ENCODE data around the gene TGFB2.
A peak's percentile ranks its signal among the peaks of the same experiment; 100 is the strongest.

TGFB2 gene

GRCh38 chr1:218464871-218465270, 119.7 kb downstream of the TGFB2 start:
- in situ Hi-C loops (cut with HindIII; ENCODE audit: low pct_ligation_motif_present, low sequenced_read_pairs), result no loop called here
- no peak for DNase-seq
- H3K36me3 ChIP-seq (replicated peaks), result no peaks in the 10 kb centered on the region
- H3K4me3 ChIP-seq (ENCODE audit: low read depth, low read length), result no peak overlapping the region
- no peak for TF ChIP-seq CTCF (IDR thresholded peaks at IDR 0.05; ENCODE audit: low read depth, low read length, missing control alignments)
- no peaks in the 10 kb centered on the region for H3K27me3 ChIP-seq (replicated peaks)
- peak overlapping the region; percentile 93 for H3K27ac ChIP-seq

DNA sequence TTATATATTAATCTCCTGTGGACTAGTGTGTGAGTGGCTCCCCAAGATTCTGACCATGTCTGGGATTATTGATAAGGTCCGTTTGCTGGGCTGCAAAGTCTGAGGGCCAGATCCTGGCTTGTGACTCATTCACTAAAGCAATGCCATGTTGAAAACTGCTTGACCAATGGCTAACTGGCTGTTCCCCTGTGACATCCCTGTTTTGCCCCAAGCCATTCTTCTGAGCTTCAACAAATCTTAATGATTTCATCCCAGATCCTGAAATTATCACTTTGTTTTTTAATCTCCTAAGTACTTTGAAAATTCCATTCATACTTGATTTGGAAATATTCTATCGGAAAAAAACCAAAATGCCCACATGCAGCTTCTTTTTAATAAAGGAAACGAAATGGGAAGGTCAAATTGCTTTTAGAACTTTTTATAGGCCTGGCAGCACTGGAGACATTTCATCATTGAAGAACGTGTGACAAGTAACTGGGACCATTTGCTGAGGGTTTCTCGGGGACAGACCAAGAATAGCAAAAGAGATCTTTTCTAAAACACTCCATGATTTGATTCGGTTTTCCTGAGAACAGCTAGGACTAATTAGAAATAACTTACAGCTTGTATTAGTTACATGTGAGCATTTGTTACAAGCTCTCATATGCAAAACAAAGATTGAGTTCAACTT, 121.3 kb downstream of the TGFB2 start:
- in situ Hi-C loops (cut with HindIII; ENCODE audit: low pct_ligation_motif_present, low sequenced_read_pairs), result no loop called here
- Histone ChIP-seq H3K27ac (peak overlapping the region; percentile 3), H3K27me3 (replicated peaks) (no peaks in the 10 kb centered on the region), H3K4me3 (ENCODE audit: low read depth, low read length) (no peak overlapping the region), H3K36me3 (replicated peaks) (no peaks in the 10 kb centered on the region)
- TF ChIP-seq CTCF (IDR thresholded peaks at IDR 0.05; ENCODE audit: low read depth, low read length, missing control alignments), result no peak
- no peak for DNase-seq

DNA sequence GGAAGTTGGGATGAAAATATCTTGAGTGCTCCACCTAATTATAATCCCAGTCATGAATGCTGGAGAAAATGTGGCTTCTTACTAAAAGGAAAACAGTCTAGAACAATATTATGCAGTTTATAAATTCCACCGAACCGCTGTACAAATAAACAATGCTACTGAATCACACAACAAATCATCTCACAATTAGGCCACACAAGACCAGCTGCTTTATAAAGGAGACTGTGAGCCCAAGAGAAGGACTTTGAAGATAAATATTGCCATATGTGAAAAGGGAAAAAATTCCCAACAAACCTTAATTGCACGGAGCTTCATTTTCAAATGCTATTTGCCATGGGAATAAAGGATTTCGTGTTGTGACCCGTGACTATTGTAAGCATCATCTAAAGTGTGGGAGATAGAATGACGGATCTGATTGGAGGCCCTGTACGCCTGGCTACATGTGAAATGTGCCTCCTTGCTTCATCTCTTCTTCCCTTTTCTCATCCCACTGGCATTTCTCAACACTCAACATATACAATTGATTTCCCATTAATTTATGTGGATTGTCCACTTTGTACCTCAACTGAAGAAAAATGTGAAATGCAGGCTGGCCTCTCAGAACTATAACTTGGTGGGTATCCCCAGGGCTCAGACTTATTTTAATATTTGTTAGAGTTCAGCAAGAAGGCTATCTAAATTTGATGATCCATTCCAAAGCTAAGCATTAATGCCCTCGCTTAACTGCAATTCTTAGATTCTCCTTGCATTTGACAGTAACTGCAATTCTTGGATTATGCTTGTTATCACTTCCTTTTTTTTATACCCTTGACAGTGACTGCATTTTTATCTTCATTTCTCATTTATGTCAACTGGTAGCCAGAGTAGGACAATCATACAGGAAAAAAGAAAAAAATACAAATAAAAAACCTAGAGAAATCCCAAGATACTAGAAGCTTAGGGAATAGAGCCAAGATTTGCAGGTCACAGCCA, 122.3 kb downstream of the TGFB2 start:
- in situ Hi-C loops (cut with HindIII; ENCODE audit: low pct_ligation_motif_present, low sequenced_read_pairs), result no loop called here
- Histone ChIP-seq H3K27ac (peak overlapping the region; percentile 13), H3K4me3 (ENCODE audit: low read depth, low read length) (no peak overlapping the region), H3K27me3 (replicated peaks) (no peaks in the 10 kb centered on the region), H3K36me3 (replicated peaks) (no peaks in the 10 kb centered on the region)
- no peak for TF ChIP-seq CTCF (IDR thresholded peaks at IDR 0.05; ENCODE audit: low read depth, low read length, missing control alignments)
- no peak for DNase-seq

DNA sequence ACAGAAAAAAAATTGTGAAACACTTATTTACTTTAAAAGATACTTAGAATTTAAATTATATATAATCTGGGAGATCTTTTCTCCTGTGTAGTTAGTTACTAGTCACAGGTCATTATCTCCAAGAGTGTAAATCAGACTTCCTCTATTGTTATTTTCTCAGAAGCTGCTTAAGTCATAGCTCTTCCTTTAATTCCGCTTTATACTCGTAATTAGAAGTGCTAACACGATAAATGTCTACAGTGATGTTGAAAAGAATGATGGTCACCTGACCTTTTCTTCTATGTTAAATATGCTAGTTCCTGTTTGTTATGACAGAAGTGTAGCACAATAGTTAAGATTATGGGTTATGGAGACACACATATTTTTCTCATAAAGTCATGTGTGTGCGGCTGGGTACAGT, 123.6 kb downstream of the TGFB2 start:
- Histone ChIP-seq H3K27me3 (replicated peaks) (no peaks in the 10 kb centered on the region), H3K27ac (no peak overlapping the region), H3K4me3 (ENCODE audit: low read depth, low read length) (no peak overlapping the region), H3K36me3 (replicated peaks) (no peaks in the 10 kb centered on the region)
- DNase-seq, result no peak
- TF ChIP-seq CTCF (IDR thresholded peaks at IDR 0.05; ENCODE audit: low read depth, low read length, missing control alignments), result no peak
- in situ Hi-C loops (cut with HindIII; ENCODE audit: low pct_ligation_motif_present, low sequenced_read_pairs), result no loop called here

- in situ Hi-C loops (cut with HindIII; ENCODE audit: low pct_ligation_motif_present, low sequenced_read_pairs), result no loop called here
These were observed 127.7 kb downstream of the TGFB2 start for GRCh38 chr1:218472885-218473284.

More at GRCh38 chr1:218472885-218473284, 127.7 kb downstream of the TGFB2 start:
- no peak for TF ChIP-seq CTCF (IDR thresholded peaks at IDR 0.05; ENCODE audit: low read depth, low read length, missing control alignments)
- no peaks in the 10 kb centered on the region for H3K27me3 ChIP-seq (replicated peaks)
- H3K4me3 ChIP-seq (ENCODE audit: low read depth, low read length), result no peak overlapping the region
- peak overlapping the region; percentile 70 for H3K27ac ChIP-seq
- no peak for DNase-seq
- H3K36me3 ChIP-seq (replicated peaks), result no peaks in the 10 kb centered on the region

All from brain microvascular endothelial cell (primary cell).